Glomerular visceral epithelial cell (primary cell): Measurements from ENCODE around the gene PLCH1.

Source experiments
- DNase-seq: peaks from one replicate; pipeline ENCODE4 v3.0.0-alpha.2; 2016; ENCODE audit errors: extremely low spot score

PLCH1 gene

GRCh38 chr3:155605571-155605970 is 139.3 kb downstream of the PLCH1 start:
- no peak for DNase-seq

- no peak for DNase-seq
These were observed 139.9 kb downstream of the PLCH1 start for GRCh38 chr3:155604967-155605366.

- DNase-seq: no peak
These were observed 140.7 kb downstream of the PLCH1 start for GRCh38 chr3:155604126-155604525.

- no peak for DNase-seq
These were observed 141.6 kb downstream of the PLCH1 start for GRCh38 chr3:155603302-155603701.

- no peak for DNase-seq
These were observed 142.6 kb downstream of the PLCH1 start for GRCh38 chr3:155602307-155602706.

GRCh38 chr3:155598671-155599070 is 146.2 kb downstream of the PLCH1 start:
- no peak for DNase-seq

GRCh38 chr3:155596615-155597014 is 148.3 kb downstream of the PLCH1 start:
- no peak for DNase-seq

- no peak for DNase-seq
These were observed 149.5 kb downstream of the PLCH1 start for GRCh38 chr3:155595371-155595770.

GRCh38 chr3:155594526-155595187 is 150.2 kb downstream of the PLCH1 start:
- DNase-seq: no peak

- DNase-seq: no peak
These were observed 157.3 kb downstream of the PLCH1 start for GRCh38 chr3:155587581-155587980.

GRCh38 chr3:155585384-155585783 is 159.5 kb downstream of the PLCH1 start:
- no peak for DNase-seq

- no peak for DNase-seq
These were observed 163.3 kb downstream of the PLCH1 start for GRCh38 chr3:155581579-155581978.

GRCh38 chr3:155572085-155572484 is 172.8 kb downstream of the PLCH1 start:
- no peak for DNase-seq

GRCh38 chr3:155568295-155568694 is 176.6 kb downstream of the PLCH1 start:
- no peak for DNase-seq

- DNase-seq: peak; percentile 72
These were observed 184.3 kb downstream of the PLCH1 start for GRCh38 chr3:155560594-155560993.

GRCh38 chr3:155560135-155560534 is 184.7 kb downstream of the PLCH1 start:
- no peak for DNase-seq

GRCh38 chr3:155556531-155556930 is 188.3 kb downstream of the PLCH1 start:
- no peak for DNase-seq

GRCh38 chr3:155555479-155556060 is 189.3 kb downstream of the PLCH1 start:
- peak; percentile 68 for DNase-seq

GRCh38 chr3:155554777-155555451 is 190.0 kb downstream of the PLCH1 start:
- DNase-seq: peak; percentile 90

- peak; percentile 86 for DNase-seq
These were observed 191.1 kb downstream of the PLCH1 start for GRCh38 chr3:155553780-155554179.

- DNase-seq: no peak
These were observed 191.5 kb downstream of the PLCH1 start for GRCh38 chr3:155553326-155553725.

GRCh38 chr3:155550391-155550790 is 194.5 kb downstream of the PLCH1 start:
- DNase-seq: no peak

GRCh38 chr3:155549087-155549486 is 195.8 kb downstream of the PLCH1 start:
- peak; percentile 70 for DNase-seq
